HG03378 (cell line): ENCODE results near the gene ZNF646.

Experiments
- ATAC-seq: cut with Tn5 transposase; IDR thresholded peaks from one replicate; pipeline ENCODE4 v1.9.1; 2021; ENCODE audit warnings: mild to moderate bottlenecking, moderate library complexity; ENCODE audit not compliant: unreplicated experiment

ZNF646 gene

DNA sequence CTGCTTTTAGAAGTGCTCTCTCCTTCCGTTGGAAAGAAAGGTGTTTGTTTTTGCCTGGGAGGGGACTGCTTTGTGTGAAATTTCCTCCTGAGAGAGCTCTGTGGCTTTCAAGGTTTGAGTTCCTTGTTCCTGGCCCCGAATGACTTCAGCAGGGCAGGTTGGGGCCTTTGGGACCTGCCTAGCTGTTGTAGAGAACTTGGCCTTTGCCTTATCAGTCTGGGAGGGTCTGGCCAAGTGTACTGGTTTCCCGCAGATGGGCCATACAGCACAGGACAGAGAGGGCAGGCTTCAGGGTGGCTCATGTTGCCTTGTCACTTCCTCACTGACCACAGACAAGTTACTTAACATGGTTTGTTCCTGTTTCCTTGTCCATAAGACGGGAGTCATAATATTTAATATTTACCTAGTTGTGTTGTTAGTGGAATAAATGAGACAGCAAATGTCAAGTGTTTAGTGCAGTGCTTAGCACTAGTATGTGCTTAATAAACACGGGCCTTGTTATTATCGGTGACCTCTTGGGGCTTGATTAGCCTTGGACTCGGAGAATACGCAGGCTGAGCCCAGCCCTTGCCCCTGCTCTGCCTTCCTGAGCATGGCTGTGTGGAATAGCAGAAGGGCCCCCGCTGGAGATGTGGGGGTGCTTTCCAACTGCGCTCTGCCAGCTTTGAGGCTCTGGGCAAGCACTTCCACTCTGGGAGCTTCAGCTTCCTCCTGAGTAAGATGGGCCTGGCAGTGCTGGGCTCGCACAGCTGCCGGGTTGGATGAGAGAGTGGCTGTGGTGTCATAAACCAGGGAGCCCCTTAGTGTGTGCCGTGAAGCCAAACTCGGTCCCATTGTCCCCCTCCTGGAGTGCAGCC is 54.7 kb downstream of the ZNF646 start:
- no peak for ATAC-seq

GRCh38 chr16:31129568-31130335 is 55.5 kb downstream of the ZNF646 start:
- ATAC-seq: no peak

DNA sequence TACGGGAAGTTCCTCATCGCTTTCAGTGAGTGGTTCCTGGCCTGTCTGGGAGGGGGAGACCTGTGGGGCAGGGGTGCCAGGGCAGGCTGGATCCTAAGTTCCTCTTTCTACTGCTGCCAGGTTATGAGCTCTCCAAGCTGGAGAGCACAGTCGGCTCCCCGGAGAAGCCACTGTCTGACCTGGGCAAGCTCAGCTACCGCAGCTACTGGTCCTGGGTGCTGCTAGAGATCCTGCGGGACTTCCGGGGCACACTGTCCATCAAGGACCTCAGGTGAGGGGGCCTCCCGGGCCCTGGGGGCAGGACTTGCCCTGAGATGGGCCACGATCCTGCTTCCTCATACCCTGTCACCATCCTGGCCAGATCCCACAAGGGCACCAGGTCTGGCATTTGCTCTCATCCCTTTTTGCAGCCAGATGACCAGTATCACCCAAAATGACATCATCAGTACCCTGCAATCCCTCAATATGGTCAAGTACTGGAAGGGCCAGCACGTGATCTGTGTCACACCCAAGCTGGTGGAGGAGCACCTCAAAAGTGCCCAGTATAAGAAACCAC is 56.2 kb downstream of the ZNF646 start:
- no peak for ATAC-seq

GRCh38 chr16:31130899-31131298 is 56.7 kb downstream of the ZNF646 start:
- no peak for ATAC-seq

DNA sequence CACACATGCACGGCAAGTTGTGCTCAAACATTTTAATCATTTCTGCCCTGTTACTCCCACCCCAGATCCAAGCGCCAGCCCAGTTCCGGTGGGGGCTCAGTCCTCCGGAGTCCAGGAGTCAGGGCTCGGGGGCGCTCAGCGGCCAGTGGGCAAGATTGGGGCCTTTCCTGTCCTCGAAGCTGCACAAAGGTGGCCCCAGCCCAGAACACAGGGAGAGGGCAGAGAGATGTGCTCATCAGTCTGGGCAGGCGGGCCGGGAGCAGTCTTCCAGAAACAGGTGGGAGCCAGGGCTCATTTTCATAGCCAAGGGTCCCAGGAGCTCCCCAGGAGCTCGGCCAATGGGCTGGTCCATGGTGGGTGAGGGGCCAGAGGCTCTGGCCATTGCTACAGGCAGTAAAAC is 57.2 kb downstream of the ZNF646 start:
- no peak for ATAC-seq

GRCh38 chr16:31131841-31132271 is 57.6 kb downstream of the ZNF646 start:
- ATAC-seq: no peak

DNA sequence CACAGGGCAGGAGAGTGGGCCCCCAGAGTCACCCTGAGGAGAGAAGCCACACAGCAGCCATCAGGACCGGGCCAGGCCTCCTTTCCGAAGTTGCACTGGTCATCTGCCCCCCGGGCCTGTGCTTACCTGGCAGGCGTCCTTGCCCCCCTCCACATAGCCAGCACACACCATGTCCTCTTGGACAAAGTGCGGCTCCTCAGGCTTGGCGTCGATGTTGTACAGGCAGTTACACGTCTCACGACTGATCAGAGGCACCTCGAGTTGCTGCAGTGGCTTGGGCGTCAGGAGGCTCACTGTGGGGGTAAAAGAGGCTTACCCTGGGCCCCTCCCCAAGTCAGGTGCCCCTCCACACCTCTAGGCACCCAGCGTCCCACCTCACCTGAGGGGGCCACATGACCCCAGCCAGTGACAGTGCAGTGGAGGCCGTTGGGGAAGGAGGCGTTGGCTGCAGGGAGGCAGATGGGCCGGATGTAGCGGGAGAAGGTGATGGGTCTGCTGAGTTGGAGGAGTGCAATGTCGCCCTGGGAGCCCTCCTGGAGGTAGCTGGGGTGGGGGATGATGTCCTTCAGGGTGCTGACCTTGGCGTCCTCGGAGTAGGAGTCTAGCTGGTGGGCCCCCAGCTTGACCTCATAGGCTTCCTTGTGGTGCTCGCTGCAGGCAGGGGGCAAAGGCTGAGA is 58.2 kb downstream of the ZNF646 start:
- no peak for ATAC-seq

GRCh38 chr16:31133046-31133501 is 58.9 kb downstream of the ZNF646 start:
- ATAC-seq: no peak
